HepG2 (cell line): Measurements from ENCODE around the gene CS. TPM values are rescaled to one million over a fixed set of nuclear protein-coding genes. Genes with fewer than 3 reads are reported as not detected.

Experiments
- ARNT2 ChIP-seq: sonication (generic); formaldehyde crosslinking; IDR thresholded peaks from 2 replicates; pipeline ENCODE4 v1.8.0; 2022; ENCODE audit warnings: mild to moderate bottlenecking, low read depth, missing genetic modification reagents, moderate library complexity
- FOXA3 ChIP-seq: IDR thresholded peaks from 2 replicates; pipeline ENCODE4 v1.6.1; 2016; ENCODE audit warnings: missing genetic modification reagents, missing compliant biosample characterization
- FOXC1 ChIP-seq: sonication (generic); formaldehyde crosslinking; IDR thresholded peaks from 2 replicates; pipeline ENCODE4 v1.8.0; 2022; ENCODE audit warnings: mild to moderate bottlenecking, missing genetic modification reagents, borderline replicate concordance
- GATA4 ChIP-seq: sonication (generic); IDR thresholded peaks from 2 replicates; pipeline ENCODE4 v1.6.1; 2016; ENCODE audit warnings: antibody characterized with exemption, low read depth, borderline replicate concordance
- MYC ChIP-seq: sonication (generic); formaldehyde crosslinking; IDR thresholded peaks from 2 replicates; pipeline ENCODE4 v1.9.0; 2021; ENCODE audit warnings: missing genetic modification reagents, borderline replicate concordance
- PPARG ChIP-seq: conservative IDR thresholded peaks from 2 replicates; pipeline ENCODE4 v1.6.1; 2016; ENCODE audit warnings: missing biosample characterization, missing genetic modification reagents
- RAD51 ChIP-seq: fragments of 450-650 bp; IDR thresholded peaks from 2 replicates; pipeline ENCODE4 v1.6.1; 2016; ENCODE audit warnings: borderline replicate concordance
- RARA ChIP-seq: IDR thresholded peaks from 2 replicates; pipeline ENCODE4 v1.6.1; 2016; ENCODE audit warnings: missing genetic modification reagents, missing compliant biosample characterization
- ZBTB38 ChIP-seq: sonication (generic); formaldehyde crosslinking; IDR thresholded peaks from 2 replicates; pipeline ENCODE4 v1.5.1; 2020; ENCODE audit warnings: mild to moderate bottlenecking, missing genetic modification reagents
- ZFP90 ChIP-seq: sonication (generic); formaldehyde crosslinking; IDR thresholded peaks from 2 replicates; pipeline ENCODE4 v1.8.0; 2022; ENCODE audit warnings: missing genetic modification reagents, mild to moderate bottlenecking, inconsistent platforms, borderline replicate concordance
- ZFP91 ChIP-seq: sonication (generic); formaldehyde crosslinking; IDR thresholded peaks from 2 replicates; pipeline ENCODE4 v1.9.0; 2022; ENCODE audit warnings: missing genetic modification reagents, mild to moderate bottlenecking, borderline replicate concordance
- ZNF441 ChIP-seq: sonication (generic); formaldehyde crosslinking; IDR thresholded peaks from 2 replicates; pipeline ENCODE4 v1.7.0; 2021; ENCODE audit warnings: missing genetic modification reagents, borderline replicate concordance
- ZNF556 ChIP-seq: sonication (generic); formaldehyde crosslinking; IDR thresholded peaks from 2 replicates; pipeline ENCODE4 v1.4.0; 2020; ENCODE audit warnings: mild to moderate bottlenecking, missing genetic modification reagents, borderline replicate concordance
- ZSCAN9 ChIP-seq: IDR thresholded peaks from 2 replicates; pipeline ENCODE4 v1.6.1; 2016; ENCODE audit warnings: borderline replicate concordance
- polyA plus RNA-seq, 8 experiments: library from polyadenylated mRNA; depleted of rRNA in 3 of 8; stranded (reverse) in 7 of 8; unstranded in 1 of 8; fragments of >200 nt; fragmentation: Illumina TruSeq in 4 of 8; extraction: Trizol in 4 of 8; gene quantifications; 2 replicates each; pipeline versions ENCODE4 v1.2.1 to v1.2.3, GENCODE V29; 2011 to 2016; ENCODE audit warnings: low read depth in 4 of 8, missing spikeins in 1 of 8, mixed read lengths in 1 of 8; ENCODE audit not compliant: insufficient read depth in 1 of 8
- total RNA-seq, 5 experiments: library from RNA; depleted of rRNA; stranded (reverse); fragments of >200 nt; fragmentation: Illumina TruSeq; extraction: Trizol; gene quantifications; 2 replicates each; pipeline ENCODE4 v1.2.3, GENCODE V29; 2016; ENCODE audit warnings: low read depth in 1 of 5
- TF ChIP-seq, protein P1 (sequence below): sonication (generic); formaldehyde crosslinking; IDR thresholded peaks from 2 replicates; pipeline ENCODE4 v1.4.0; 2020; ENCODE audit warnings: missing genetic modification reagents, mild to moderate bottlenecking, borderline replicate concordance
- TF ChIP-seq, protein P2 (sequence below): sonication (generic); formaldehyde crosslinking; IDR thresholded peaks from 2 replicates; pipeline ENCODE4 v1.8.0; 2022; ENCODE audit warnings: missing genetic modification reagents, mild to moderate bottlenecking, moderate library complexity, borderline replicate concordance
- TF ChIP-seq, protein P3 (sequence below): IDR thresholded peaks from 2 replicates; pipeline ENCODE4 v1.6.1; 2016; ENCODE audit warnings: mild to moderate bottlenecking, missing biosample characterization, missing genetic modification reagents
- TF ChIP-seq, protein P4 (sequence below): sonication (generic); formaldehyde crosslinking; IDR thresholded peaks from 2 replicates; pipeline ENCODE4 v1.4.0; 2020; ENCODE audit warnings: mild to moderate bottlenecking, missing genetic modification reagents
- TF ChIP-seq, protein P5 (sequence below): IDR thresholded peaks from 2 replicates; pipeline ENCODE4 v1.6.1; 2018; ENCODE audit warnings: missing genetic modification reagents, mild to moderate bottlenecking, missing compliant biosample characterization

CS gene
- total and polyA plus RNA-seq, 2 of the 13 experiments (the other 11 are each of a cell fraction or from before 2014, with no cell fraction given) = 173 to 175 TPM

- TF ChIP-seq, protein P1, sequence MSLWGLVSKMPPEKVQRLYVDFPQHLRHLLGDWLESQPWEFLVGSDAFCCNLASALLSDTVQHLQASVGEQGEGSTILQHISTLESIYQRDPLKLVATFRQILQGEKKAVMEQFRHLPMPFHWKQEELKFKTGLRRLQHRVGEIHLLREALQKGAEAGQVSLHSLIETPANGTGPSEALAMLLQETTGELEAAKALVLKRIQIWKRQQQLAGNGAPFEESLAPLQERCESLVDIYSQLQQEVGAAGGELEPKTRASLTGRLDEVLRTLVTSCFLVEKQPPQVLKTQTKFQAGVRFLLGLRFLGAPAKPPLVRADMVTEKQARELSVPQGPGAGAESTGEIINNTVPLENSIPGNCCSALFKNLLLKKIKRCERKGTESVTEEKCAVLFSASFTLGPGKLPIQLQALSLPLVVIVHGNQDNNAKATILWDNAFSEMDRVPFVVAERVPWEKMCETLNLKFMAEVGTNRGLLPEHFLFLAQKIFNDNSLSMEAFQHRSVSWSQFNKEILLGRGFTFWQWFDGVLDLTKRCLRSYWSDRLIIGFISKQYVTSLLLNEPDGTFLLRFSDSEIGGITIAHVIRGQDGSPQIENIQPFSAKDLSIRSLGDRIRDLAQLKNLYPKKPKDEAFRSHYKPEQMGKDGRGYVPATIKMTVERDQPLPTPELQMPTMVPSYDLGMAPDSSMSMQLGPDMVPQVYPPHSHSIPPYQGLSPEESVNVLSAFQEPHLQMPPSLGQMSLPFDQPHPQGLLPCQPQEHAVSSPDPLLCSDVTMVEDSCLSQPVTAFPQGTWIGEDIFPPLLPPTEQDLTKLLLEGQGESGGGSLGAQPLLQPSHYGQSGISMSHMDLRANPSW (CRISPR knock-in tag) = peak; percentile 95; the same call in 1 of the 2 replicates
- TF ChIP-seq PPARG (CRISPR knock-in tag) (peak; percentile 35; the same call in 1 of the 2 replicates), ZFP90 (CRISPR knock-in tag) (peak; percentile 78), GATA4 (peak; percentile 38; the same call in 1 of the 2 replicates), RARA (no peak; the same call in 1 of the 2 replicates), ZNF441 (CRISPR knock-in tag) (no peak; the same call in none of the 2 replicates), ZSCAN9 (peak; percentile 68), ZNF556 (peak; percentile 62; the same call in 1 of the 2 replicates), FOXC1 (CRISPR knock-in tag) (peak; percentile 71), MYC (CRISPR knock-in tag) (peak; percentile 95), RAD51 (peak; percentile 78), ARNT2 (CRISPR knock-in tag) (peak; percentile 96), ZFP91 (CRISPR knock-in tag) (peak; percentile 86), FOXA3 (CRISPR knock-in tag) (no peak), ZBTB38 (CRISPR knock-in tag) (no peak; the same call in 1 of the 2 replicates)
- TF ChIP-seq, protein P2, sequence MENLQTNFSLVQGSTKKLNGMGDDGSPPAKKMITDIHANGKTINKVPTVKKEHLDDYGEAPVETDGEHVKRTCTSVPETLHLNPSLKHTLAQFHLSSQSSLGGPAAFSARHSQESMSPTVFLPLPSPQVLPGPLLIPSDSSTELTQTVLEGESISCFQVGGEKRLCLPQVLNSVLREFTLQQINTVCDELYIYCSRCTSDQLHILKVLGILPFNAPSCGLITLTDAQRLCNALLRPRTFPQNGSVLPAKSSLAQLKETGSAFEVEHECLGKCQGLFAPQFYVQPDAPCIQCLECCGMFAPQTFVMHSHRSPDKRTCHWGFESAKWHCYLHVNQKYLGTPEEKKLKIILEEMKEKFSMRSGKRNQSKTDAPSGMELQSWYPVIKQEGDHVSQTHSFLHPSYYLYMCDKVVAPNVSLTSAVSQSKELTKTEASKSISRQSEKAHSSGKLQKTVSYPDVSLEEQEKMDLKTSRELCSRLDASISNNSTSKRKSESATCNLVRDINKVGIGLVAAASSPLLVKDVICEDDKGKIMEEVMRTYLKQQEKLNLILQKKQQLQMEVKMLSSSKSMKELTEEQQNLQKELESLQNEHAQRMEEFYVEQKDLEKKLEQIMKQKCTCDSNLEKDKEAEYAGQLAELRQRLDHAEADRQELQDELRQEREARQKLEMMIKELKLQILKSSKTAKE (CRISPR knock-in tag) = 0 out of 2 replicates have a peak, but pooled peaks have one; percentile 45
- TF ChIP-seq, protein P3, sequence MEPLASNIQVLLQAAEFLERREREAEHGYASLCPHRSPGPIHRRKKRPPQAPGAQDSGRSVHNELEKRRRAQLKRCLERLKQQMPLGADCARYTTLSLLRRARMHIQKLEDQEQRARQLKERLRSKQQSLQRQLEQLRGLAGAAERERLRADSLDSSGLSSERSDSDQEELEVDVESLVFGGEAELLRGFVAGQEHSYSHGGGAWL (CRISPR knock-in tag) = peak; percentile 24; the same call in 1 of the 2 replicates
- TF ChIP-seq, protein P4, sequence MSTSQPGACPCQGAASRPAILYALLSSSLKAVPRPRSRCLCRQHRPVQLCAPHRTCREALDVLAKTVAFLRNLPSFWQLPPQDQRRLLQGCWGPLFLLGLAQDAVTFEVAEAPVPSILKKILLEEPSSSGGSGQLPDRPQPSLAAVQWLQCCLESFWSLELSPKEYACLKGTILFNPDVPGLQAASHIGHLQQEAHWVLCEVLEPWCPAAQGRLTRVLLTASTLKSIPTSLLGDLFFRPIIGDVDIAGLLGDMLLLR (CRISPR knock-in tag) = peak; percentile 45; the same call in 1 of the 2 replicates
- TF ChIP-seq, protein P5, sequence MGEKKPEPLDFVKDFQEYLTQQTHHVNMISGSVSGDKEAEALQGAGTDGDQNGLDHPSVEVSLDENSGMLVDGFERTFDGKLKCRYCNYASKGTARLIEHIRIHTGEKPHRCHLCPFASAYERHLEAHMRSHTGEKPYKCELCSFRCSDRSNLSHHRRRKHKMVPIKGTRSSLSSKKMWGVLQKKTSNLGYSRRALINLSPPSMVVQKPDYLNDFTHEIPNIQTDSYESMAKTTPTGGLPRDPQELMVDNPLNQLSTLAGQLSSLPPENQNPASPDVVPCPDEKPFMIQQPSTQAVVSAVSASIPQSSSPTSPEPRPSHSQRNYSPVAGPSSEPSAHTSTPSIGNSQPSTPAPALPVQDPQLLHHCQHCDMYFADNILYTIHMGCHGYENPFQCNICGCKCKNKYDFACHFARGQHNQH (CRISPR knock-in tag) = peak; percentile 73
Observed at GRCh38 chr12:56315622-56316473, 15.7 kb upstream of the CS start, which contains the start of gene CNPY2 (continued).
